ENCODE data around the gene IRF2.

DNA sequence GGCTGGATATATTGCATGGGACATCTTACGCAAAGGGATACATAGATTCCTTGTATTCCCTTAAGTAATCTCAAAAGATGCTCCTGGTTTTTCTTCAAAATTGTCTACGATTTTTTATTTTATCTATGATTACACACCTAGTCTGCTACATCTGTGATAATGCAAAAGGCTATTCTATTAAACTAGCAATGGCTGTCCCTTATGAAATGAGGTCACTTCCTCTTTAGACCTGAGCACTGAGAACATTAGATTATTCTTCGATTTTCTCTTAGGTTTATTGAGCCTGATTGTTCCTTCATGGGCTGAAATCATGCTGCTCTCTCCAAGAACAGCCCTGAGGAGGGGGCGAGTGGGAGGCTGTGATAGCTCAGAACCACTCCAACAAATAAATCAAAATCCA, 129.9 kb downstream of the IRF2 start:
- TF ChIP-seq EP300 (IDR thresholded peaks at IDR 0.05) (no peak), CTCF (IDR thresholded peaks at IDR 0.05) (no peak), POLR2A (IDR thresholded peaks at IDR 0.05) (no peak), POLR2AphosphoS5 (IDR thresholded peaks at IDR 0.05) (no peak)

All from suprapubic skin (tissue), 4 donors.